WTC11 (cell line): ENCODE results near the gene SLC47A2. TPM values are rescaled to one million over a fixed set of nuclear protein-coding genes. Genes with fewer than 3 reads are reported as not detected.

ENCODE experiments used
- ATAC-seq: fragments of 200-7000 bp; cut with Tn5 transposase; 2 replicates; pipeline ENCODE4 v1.10.0; 2021; ENCODE audit warnings: mild to moderate bottlenecking, moderate library complexity
- CTCF ChIA-PET: fragments of 300-600 bp; sonication (Branson Sonifier 250); formaldehyde crosslinking; loops from one replicate; lab custom pipeline; 2021; ENCODE audit warnings: antibody characterized with exemption; lab: Charles Lee
- POLR2A ChIA-PET: fragments of 350-600 bp; sonication (Branson Sonifier 250); formaldehyde crosslinking; loops from one replicate; lab custom pipeline; 2021; ENCODE audit warnings: antibody characterized with exemption; lab: Charles Lee
- DNase-seq: peaks from one replicate; pipeline ENCODE4 v3.0.0; 2021; ENCODE audit warnings: low spot score
- H3K27ac Mint-ChIP-seq: 2 replicates; pipeline ENCODE4 v1.8.0; 2021; ENCODE audit warnings: mixed read lengths
- H3K27me3 Mint-ChIP-seq: 2 replicates; pipeline ENCODE4 v1.8.0; 2021; ENCODE audit warnings: low read depth, mild to moderate bottlenecking, moderate library complexity, mixed read lengths
- H3K36me3 Mint-ChIP-seq: 2 replicates; pipeline ENCODE4 v1.8.0; 2021; ENCODE audit warnings: mixed read lengths
- H3K4me1 Mint-ChIP-seq: 2 replicates; pipeline ENCODE4 v1.8.0; 2022; ENCODE audit warnings: mixed read lengths
- H3K4me3 Mint-ChIP-seq: 2 replicates; pipeline ENCODE4 v1.8.0; 2021; ENCODE audit warnings: mild to moderate bottlenecking, moderate library complexity, mixed read lengths
- H3K9me3 Mint-ChIP-seq: 2 replicates; pipeline ENCODE4 v1.8.0; 2021; ENCODE audit warnings: mixed read lengths
- CBFB ChIP-seq: sonication (generic); formaldehyde crosslinking; IDR thresholded peaks from 2 replicates; pipeline ENCODE4 v1.8.1; 2022; ENCODE audit warnings: mild to moderate bottlenecking, low read depth, missing genetic modification reagents
- ETV6 ChIP-seq: sonication (generic); formaldehyde crosslinking; IDR thresholded peaks from 2 replicates; pipeline ENCODE4 v1.8.1; 2022; ENCODE audit warnings: mild to moderate bottlenecking, missing genetic modification reagents
- GABPB1 ChIP-seq: sonication (generic); formaldehyde crosslinking; IDR thresholded peaks from 2 replicates; pipeline ENCODE4 v1.8.1; 2023; ENCODE audit warnings: mild to moderate bottlenecking, missing genetic modification reagents
- JAZF1 ChIP-seq: fragments of 250-450 bp; sonication (Bioruptor Pico); IDR thresholded peaks from 2 replicates; pipeline ENCODE4 v1.9.0; 2021; ENCODE audit warnings: moderate library complexity, mild to moderate bottlenecking, inconsistent platforms
- MYBL2 ChIP-seq: sonication (generic); formaldehyde crosslinking; IDR thresholded peaks from 2 replicates; pipeline ENCODE4 v1.8.1; 2023; ENCODE audit warnings: mild to moderate bottlenecking, moderate library complexity, missing genetic modification reagents
- NFATC4 ChIP-seq: fragments of 250-450 bp; sonication (Bioruptor Pico); IDR thresholded peaks from 2 replicates; pipeline ENCODE4 v1.9.0; 2021; ENCODE audit warnings: mild to moderate bottlenecking
- OVOL2 ChIP-seq: fragments of 250-450 bp; sonication (Bioruptor Pico); IDR thresholded peaks from 2 replicates; pipeline ENCODE4 v1.9.0; 2021; ENCODE audit warnings: mild to moderate bottlenecking, borderline replicate concordance
- SMAD4 ChIP-seq: sonication (generic); formaldehyde crosslinking; IDR thresholded peaks from 2 replicates; pipeline ENCODE4 v1.8.0; 2022; ENCODE audit warnings: mild to moderate bottlenecking, missing genetic modification reagents
- SP1 ChIP-seq: sonication (generic); formaldehyde crosslinking; conservative IDR thresholded peaks from 2 replicates; pipeline ENCODE4 v1.8.1; 2022; ENCODE audit warnings: missing genetic modification reagents
- ZNF423 ChIP-seq: fragments of 250-450 bp; sonication (Bioruptor Pico); IDR thresholded peaks from 2 replicates; pipeline ENCODE4 v2.1.2; 2022; ENCODE audit warnings: mild to moderate bottlenecking, moderate library complexity
- ZNF671 ChIP-seq: fragments of 250-450 bp; sonication (Bioruptor Pico); IDR thresholded peaks from 2 replicates; pipeline ENCODE4 v1.8.0; 2021; ENCODE audit warnings: mild to moderate bottlenecking
- total RNA-seq: library from RNA; stranded (reverse); gene quantifications from 3 replicates; pipeline ENCODE4 v1.2.3, GENCODE V29; 2021
- TF ChIP-seq, protein P1 (sequence below): sonication (generic); formaldehyde crosslinking; IDR thresholded peaks from 2 replicates; pipeline ENCODE4 v1.8.1; 2023; ENCODE audit warnings: mild to moderate bottlenecking, missing genetic modification reagents, borderline replicate concordance
- TF ChIP-seq, protein P2 (sequence below): sonication (generic); formaldehyde crosslinking; IDR thresholded peaks from 2 replicates; pipeline ENCODE4 v1.8.1; 2022; ENCODE audit warnings: mild to moderate bottlenecking, moderate library complexity, missing genetic modification reagents
- TF ChIP-seq, protein P3 (sequence below): sonication (generic); formaldehyde crosslinking; IDR thresholded peaks from 2 replicates; pipeline ENCODE4 v1.8.0; 2023; ENCODE audit warnings: missing genetic modification reagents, mild to moderate bottlenecking, borderline replicate concordance
- TF ChIP-seq, protein P4 (sequence below): sonication (generic); formaldehyde crosslinking; IDR thresholded peaks from 2 replicates; pipeline ENCODE4 v1.8.1; 2022; ENCODE audit warnings: low read depth, missing genetic modification reagents, borderline replicate concordance
- TF ChIP-seq, protein P5 (sequence below): sonication (generic); formaldehyde crosslinking; IDR thresholded peaks from 2 replicates; pipeline ENCODE4 v1.8.0; 2022; ENCODE audit warnings: mild to moderate bottlenecking, missing genetic modification reagents
- TF ChIP-seq, protein P6 (sequence below): sonication (generic); formaldehyde crosslinking; IDR thresholded peaks from 2 replicates; pipeline ENCODE4 v1.8.0; 2022; ENCODE audit warnings: missing genetic modification reagents

The SLC47A2 gene
- total RNA-seq, 1 experiment from 2014 or later, result not detected

DNA sequence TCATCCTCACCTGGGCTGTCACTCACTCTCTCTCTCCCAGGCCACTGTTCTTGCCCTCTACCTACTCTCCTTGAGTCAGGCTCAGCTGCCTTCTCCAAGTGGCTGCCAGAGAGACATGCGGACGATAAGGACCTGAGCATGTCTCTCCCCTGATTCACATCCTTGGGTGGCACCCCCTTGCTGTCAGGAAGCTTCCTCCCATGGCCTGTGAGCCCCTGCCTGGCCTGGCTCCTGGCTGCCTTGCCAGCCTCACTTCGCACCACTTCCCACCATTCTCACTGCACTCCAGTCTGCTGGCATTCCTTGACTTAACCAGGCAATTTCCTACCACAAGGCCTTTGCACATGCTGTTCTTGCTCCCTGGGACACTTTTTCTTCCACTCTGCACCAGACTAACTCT lies 34.5 kb upstream of the SLC47A2 start:
- H3K4me3 Mint-ChIP-seq, result no peak overlapping the region
- H3K4me1 Mint-ChIP-seq, result peaks cover 18% of the 10 kb centered on the region
- no peaks in the 10 kb centered on the region for H3K36me3 Mint-ChIP-seq
- no peak for DNase-seq
- H3K9me3 Mint-ChIP-seq, result no peaks in the 10 kb centered on the region
- no peak overlapping the region for H3K27ac Mint-ChIP-seq
- no peak for ATAC-seq
- H3K27me3 Mint-ChIP-seq, result peaks cover 6% of the 10 kb centered on the region; the same call in 1 of the 2 replicates
- POLR2A ChIA-PET, result interaction anchor here (0.6 kb wide), 1 partner anchor 500 kb away, joined by 5 read pairs; no protein-coding TSS in a partner anchor
- CTCF ChIA-PET, result no interaction called here
- no peak for TF ChIP-seq SP1
- TF ChIP-seq MYBL2 (CRISPR knock-in tag), result no peak
- no peak for TF ChIP-seq NFATC4 (CRISPR knock-in tag)
- no peak for TF ChIP-seq ZNF423 (CRISPR knock-in tag)
- TF ChIP-seq, protein P1, sequence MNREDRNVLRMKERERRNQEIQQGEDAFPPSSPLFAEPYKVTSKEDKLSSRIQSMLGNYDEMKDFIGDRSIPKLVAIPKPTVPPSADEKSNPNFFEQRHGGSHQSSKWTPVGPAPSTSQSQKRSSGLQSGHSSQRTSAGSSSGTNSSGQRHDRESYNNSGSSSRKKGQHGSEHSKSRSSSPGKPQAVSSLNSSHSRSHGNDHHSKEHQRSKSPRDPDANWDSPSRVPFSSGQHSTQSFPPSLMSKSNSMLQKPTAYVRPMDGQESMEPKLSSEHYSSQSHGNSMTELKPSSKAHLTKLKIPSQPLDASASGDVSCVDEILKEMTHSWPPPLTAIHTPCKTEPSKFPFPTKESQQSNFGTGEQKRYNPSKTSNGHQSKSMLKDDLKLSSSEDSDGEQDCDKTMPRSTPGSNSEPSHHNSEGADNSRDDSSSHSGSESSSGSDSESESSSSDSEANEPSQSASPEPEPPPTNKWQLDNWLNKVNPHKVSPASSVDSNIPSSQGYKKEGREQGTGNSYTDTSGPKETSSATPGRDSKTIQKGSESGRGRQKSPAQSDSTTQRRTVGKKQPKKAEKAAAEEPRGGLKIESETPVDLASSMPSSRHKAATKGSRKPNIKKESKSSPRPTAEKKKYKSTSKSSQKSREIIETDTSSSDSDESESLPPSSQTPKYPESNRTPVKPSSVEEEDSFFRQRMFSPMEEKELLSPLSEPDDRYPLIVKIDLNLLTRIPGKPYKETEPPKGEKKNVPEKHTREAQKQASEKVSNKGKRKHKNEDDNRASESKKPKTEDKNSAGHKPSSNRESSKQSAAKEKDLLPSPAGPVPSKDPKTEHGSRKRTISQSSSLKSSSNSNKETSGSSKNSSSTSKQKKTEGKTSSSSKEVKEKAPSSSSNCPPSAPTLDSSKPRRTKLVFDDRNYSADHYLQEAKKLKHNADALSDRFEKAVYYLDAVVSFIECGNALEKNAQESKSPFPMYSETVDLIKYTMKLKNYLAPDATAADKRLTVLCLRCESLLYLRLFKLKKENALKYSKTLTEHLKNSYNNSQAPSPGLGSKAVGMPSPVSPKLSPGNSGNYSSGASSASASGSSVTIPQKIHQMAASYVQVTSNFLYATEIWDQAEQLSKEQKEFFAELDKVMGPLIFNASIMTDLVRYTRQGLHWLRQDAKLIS (CRISPR knock-in tag), result no peak
- no peak for TF ChIP-seq JAZF1
- TF ChIP-seq, protein P2, sequence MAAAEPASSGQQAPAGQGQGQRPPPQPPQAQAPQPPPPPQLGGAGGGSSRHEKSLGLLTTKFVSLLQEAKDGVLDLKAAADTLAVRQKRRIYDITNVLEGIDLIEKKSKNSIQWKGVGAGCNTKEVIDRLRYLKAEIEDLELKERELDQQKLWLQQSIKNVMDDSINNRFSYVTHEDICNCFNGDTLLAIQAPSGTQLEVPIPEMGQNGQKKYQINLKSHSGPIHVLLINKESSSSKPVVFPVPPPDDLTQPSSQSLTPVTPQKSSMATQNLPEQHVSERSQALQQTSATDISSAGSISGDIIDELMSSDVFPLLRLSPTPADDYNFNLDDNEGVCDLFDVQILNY, result no peak
- TF ChIP-seq ZNF671 (CRISPR knock-in tag), result no peak
- TF ChIP-seq, all 79 proteins: peak for 0

DNA sequence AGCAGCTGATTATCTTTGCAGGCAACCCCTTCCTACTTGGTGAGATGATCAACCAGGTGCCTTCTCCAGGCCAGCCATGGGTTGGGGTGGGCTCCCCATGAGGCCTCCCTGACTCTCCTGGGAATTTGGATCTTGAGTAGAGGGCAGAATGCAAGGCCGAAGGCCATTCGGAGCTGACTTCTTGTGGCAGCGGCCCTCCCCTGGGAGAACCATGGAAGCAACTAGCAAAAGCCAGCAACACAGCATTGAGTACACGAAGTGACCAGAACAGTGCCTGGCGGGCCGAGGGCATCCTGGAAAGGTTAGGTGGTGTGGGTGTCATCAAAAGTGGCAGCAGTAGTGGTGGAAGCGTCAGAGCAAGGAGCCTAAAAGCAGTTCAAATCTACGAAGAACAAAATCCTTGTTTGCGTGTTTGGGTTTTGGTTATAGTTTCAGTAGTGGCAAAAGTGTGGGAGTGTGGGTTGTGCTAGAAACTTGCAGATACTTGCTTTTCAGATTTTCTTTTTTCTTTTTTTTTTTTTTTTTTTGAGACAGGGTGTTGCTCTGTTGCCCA lies 33.7 kb upstream of the SLC47A2 start:
- ChIA-PET POLR2A (interaction anchor here (0.6 kb wide), 1 partner anchor 501 kb away, joined by 5 read pairs; no protein-coding TSS in a partner anchor), CTCF (interaction anchor here (1.7 to 2.5 kb wide), 2 partner anchors 12 to 16 kb away, joined by 5 to 17 read pairs; no protein-coding TSS in a partner anchor)
- Mint-ChIP-seq H3K4me1 (peaks cover 21% of the 10 kb centered on the region), H3K36me3 (no peaks in the 10 kb centered on the region), H3K27ac (no peak overlapping the region), H3K9me3 (no peaks in the 10 kb centered on the region), H3K27me3 (peaks cover 13% of the 10 kb centered on the region; the same call in 1 of the 2 replicates), H3K4me3 (no peak overlapping the region)
- ATAC-seq (no peak), DNase-seq (no peak)
- TF ChIP-seq, protein P3, sequence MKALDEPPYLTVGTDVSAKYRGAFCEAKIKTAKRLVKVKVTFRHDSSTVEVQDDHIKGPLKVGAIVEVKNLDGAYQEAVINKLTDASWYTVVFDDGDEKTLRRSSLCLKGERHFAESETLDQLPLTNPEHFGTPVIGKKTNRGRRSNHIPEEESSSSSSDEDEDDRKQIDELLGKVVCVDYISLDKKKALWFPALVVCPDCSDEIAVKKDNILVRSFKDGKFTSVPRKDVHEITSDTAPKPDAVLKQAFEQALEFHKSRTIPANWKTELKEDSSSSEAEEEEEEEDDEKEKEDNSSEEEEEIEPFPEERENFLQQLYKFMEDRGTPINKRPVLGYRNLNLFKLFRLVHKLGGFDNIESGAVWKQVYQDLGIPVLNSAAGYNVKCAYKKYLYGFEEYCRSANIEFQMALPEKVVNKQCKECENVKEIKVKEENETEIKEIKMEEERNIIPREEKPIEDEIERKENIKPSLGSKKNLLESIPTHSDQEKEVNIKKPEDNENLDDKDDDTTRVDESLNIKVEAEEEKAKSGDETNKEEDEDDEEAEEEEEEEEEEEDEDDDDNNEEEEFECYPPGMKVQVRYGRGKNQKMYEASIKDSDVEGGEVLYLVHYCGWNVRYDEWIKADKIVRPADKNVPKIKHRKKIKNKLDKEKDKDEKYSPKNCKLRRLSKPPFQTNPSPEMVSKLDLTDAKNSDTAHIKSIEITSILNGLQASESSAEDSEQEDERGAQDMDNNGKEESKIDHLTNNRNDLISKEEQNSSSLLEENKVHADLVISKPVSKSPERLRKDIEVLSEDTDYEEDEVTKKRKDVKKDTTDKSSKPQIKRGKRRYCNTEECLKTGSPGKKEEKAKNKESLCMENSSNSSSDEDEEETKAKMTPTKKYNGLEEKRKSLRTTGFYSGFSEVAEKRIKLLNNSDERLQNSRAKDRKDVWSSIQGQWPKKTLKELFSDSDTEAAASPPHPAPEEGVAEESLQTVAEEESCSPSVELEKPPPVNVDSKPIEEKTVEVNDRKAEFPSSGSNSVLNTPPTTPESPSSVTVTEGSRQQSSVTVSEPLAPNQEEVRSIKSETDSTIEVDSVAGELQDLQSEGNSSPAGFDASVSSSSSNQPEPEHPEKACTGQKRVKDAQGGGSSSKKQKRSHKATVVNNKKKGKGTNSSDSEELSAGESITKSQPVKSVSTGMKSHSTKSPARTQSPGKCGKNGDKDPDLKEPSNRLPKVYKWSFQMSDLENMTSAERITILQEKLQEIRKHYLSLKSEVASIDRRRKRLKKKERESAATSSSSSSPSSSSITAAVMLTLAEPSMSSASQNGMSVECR, result no peak
- TF ChIP-seq CBFB (CRISPR knock-in tag), result no peak
- TF ChIP-seq GABPB1 (CRISPR knock-in tag), result no peak
- TF ChIP-seq, protein P4, sequence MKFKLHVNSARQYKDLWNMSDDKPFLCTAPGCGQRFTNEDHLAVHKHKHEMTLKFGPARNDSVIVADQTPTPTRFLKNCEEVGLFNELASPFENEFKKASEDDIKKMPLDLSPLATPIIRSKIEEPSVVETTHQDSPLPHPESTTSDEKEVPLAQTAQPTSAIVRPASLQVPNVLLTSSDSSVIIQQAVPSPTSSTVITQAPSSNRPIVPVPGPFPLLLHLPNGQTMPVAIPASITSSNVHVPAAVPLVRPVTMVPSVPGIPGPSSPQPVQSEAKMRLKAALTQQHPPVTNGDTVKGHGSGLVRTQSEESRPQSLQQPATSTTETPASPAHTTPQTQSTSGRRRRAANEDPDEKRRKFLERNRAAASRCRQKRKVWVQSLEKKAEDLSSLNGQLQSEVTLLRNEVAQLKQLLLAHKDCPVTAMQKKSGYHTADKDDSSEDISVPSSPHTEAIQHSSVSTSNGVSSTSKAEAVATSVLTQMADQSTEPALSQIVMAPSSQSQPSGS (CRISPR knock-in tag), result no peak
- TF ChIP-seq, protein P5, sequence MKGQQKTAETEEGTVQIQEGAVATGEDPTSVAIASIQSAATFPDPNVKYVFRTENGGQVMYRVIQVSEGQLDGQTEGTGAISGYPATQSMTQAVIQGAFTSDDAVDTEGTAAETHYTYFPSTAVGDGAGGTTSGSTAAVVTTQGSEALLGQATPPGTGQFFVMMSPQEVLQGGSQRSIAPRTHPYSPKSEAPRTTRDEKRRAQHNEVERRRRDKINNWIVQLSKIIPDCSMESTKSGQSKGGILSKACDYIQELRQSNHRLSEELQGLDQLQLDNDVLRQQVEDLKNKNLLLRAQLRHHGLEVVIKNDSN (CRISPR knock-in tag), result no peak
- no peak for TF ChIP-seq OVOL2 (CRISPR knock-in tag)
- TF ChIP-seq JAZF1, result no peak
- TF ChIP-seq, protein P6, sequence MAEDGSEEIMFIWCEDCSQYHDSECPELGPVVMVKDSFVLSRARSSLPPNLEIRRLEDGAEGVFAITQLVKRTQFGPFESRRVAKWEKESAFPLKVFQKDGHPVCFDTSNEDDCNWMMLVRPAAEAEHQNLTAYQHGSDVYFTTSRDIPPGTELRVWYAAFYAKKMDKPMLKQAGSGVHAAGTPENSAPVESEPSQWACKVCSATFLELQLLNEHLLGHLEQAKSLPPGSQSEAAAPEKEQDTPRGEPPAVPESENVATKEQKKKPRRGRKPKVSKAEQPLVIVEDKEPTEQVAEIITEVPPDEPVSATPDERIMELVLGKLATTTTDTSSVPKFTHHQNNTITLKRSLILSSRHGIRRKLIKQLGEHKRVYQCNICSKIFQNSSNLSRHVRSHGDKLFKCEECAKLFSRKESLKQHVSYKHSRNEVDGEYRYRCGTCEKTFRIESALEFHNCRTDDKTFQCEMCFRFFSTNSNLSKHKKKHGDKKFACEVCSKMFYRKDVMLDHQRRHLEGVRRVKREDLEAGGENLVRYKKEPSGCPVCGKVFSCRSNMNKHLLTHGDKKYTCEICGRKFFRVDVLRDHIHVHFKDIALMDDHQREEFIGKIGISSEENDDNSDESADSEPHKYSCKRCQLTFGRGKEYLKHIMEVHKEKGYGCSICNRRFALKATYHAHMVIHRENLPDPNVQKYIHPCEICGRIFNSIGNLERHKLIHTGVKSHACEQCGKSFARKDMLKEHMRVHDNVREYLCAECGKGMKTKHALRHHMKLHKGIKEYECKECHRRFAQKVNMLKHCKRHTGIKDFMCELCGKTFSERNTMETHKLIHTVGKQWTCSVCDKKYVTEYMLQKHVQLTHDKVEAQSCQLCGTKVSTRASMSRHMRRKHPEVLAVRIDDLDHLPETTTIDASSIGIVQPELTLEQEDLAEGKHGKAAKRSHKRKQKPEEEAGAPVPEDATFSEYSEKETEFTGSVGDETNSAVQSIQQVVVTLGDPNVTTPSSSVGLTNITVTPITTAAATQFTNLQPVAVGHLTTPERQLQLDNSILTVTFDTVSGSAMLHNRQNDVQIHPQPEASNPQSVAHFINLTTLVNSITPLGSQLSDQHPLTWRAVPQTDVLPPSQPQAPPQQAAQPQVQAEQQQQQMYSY (CRISPR knock-in tag), result no peak
- TF ChIP-seq ZNF671 (CRISPR knock-in tag), result no peak
- TF ChIP-seq, protein P2, result no peak
- TF ChIP-seq ETV6 (CRISPR knock-in tag), result no peak
- no peak for TF ChIP-seq SMAD4 (CRISPR knock-in tag)
